NCI-H1436 (cell line): ENCODE measurements around the gene AKT1.
A peak's percentile ranks its signal among the peaks of the same experiment; 100 is the strongest.

Source experiments
- DNase-seq: peaks from one replicate; lab custom pipeline; 2025; lab: John Stamatoyannopoulos, UW

The AKT1 gene

DNA sequence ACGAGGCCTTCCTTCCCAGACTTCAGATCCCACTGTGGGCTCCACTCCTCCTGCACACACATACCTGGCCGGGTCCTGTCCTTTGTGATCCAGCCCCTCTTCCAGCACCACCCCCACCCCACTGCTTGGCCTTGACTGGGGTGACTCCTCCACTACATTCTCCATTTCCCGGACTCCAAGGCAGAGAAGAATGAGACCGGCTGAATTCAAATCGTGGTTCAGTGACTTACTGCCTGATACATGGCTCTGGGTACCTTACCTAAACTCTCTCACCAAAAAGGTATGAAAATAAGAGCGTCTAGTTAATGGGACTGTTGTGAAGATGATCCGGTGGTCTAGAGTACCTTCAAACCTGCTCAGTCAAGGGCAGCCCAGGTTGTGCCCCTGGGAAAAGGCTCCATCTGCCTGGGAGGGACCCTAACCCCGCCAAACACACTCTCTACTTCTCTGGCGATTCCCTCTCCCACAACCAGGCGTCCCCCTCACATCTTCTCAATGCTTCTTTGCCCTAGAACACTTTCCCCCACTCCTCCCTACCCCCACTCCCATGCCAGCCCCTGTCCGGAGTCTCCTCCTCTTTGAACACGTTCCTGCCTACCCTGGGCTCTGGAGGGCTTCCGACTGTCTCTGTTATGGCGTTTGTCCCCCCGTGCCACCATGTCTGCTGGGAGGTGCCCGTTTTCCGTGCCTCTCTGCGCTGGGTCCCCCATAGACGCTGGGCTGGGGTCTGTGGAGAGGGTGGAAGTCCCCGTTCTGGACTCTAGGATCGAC is 3.9 kb upstream of the AKT1 start:
- DNase-seq = peak; percentile 45

DNA sequence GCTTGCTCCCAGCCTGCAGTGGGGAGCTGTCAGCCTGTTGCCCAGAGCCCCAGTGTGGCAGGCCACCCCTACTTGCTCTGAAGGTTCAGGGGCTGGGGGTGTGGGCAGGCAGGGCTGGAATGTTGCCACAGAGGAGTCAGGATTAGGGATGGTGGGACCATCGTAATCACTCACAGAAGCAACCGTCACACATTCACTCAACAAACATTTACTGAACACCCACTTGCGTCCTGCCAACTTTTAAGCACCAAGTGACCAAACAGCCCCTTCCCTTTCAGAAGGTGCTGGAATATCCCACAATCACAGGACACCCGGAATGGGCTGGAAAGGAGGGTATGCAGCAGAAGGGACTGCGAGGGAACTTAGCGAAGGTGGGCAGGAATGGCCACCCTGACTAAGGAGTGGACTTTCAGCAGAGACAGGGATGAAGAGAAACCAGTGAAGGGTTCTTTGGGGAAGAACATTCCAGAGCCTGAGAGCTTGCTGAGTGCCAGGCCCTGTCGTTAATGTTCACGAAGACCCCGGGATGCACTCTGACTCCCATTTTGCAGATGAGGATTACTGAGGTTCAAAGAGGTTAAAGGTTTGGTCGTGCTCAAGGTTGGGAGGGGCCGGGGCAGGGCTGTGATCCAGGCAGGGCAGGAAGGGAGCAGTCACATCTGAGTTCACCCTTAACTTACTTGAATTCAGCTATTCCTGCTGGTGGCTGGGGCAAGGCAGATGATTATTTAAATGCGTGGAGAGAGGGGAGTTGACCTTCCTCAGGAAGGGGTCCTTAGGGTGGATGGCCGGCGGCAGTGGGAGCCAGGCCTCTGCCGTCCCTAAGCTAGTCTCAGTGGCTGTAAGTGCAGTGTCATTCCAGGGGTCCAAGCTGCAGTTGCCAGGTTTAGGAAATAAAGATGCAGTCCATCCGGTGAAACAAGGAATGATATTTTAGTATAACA is 3.0 kb upstream of the AKT1 start:
- DNase-seq = no peak

DNA sequence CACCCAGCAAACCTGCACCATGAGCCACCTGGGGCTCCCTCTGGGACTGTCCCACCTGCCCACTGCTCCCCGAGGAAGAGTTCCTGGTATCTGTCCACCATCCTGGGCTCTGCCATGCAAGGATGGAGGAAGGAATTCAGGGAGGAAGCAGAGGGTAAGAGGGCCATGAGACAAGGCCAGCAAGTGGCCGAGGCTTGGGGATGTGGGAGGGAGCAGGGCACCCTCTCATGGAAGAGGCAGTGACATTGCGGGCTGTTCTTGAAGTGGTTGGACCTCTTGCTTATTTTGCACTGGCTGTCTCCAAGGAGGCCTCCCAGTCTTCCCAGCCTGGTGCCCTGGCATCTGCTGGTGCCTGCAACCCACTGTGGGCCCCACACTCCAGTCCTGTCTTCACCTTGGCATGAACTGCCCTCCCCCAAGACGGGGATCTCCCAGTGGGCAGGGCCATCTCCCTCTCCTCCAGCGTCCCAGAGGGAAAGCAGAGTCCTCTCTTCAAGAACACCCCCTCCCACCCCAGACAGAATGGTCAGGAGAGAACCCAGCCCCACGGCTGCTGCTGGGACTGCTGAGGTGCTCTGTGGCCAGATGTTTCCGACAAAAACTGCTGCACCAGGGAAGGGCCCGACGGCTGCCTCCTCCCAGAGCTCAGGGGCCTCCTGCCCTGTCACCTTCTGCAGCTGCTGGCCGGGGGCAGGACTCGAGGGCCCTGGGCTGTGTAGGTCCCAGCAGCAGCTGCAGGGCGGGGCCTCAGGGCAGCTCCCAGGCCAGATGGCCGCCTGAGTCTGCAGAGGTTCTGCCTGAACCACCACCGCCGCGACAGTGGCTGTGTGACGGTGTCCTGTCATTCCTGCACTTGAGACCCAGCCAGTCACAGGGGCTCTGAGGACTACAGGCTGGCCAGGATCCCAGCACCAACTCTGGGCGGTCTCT is 1.8 kb upstream of the AKT1 start:
- DNase-seq = no peak

DNA sequence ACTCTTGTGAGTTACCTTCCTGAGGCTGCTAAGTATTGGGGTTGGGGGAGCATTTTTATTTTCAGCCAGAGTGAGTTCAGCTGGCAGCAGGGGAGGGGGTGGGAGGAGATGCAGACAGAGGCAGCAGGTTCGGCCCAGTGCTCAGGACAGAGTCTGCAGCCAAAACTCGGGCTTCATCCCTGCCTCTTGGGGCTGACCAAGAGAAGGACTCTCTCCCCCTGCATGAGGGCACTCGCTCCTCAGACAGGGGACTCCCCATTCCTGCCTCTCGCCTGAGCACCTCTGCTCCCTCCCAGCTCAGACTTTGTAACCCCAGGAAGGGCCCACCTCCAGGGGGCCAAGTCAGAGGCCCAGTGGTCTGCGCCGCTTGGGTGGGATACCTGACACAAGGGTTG is 1.1 kb upstream of the AKT1 start:
- DNase-seq = no peak

DNA sequence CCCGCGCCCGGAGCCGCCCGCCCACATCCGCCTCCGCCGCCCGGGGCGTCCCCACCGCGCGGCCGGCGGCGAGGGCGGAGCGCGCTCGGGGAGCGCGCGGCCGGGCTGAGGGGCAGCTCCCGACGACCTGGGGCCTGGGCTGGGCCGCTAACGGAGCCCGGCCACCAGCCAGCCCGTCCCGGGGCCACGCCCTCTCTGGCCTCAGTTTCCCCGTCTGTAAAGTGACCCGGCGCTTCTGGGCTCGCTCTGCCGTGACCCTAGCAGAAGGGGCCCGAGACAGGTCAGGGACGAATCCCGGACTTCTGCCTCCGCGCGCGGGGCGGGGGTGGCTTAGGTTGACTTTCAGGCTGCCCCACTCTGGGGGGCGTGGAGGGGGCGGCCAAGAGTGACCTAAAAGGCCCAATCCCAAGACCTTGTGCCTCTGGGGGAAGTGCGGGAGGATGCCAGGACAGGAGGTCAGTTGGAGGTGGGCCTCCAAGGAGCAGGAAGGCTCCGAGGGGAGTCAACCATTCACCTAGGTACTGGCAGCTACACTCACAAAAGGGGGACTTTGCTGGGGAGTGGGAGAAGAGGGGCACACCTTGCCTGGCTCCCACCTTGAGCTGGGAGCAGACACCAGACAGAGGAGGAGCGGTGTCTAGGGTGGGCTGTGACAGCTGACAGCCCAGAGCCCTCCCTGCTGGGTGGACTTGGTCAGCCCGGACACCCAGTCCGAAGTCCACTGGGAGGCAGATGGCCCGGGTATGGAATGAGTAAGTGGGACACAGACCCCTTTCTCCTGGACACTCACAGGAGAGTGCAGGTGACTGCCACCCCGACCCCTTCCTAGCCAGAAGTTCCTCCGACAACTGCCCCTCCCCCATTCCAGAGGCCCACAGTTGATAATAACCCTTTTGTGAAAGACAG is 486 bp upstream of the AKT1 start:
- peak; percentile 50 for DNase-seq

DNA sequence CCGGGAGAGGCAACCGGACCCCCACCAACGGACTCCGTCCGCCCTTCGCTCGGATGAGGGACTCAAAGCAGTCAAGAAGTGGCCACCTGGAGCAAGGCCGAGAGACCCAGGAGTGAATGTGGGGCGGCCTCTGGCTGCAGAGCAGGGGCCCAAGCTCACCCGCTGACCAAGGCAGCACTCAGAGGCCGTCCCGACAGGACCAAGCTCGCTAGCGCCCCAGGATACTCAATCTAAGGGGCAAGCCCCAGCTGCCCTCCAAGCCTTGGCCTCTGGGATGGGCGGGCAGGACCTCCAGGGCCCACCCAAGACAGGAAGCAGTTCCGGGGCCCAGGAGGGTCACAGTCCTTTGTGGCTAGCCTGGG is 936 bp downstream of the AKT1 start:
- DNase-seq = no peak

DNA sequence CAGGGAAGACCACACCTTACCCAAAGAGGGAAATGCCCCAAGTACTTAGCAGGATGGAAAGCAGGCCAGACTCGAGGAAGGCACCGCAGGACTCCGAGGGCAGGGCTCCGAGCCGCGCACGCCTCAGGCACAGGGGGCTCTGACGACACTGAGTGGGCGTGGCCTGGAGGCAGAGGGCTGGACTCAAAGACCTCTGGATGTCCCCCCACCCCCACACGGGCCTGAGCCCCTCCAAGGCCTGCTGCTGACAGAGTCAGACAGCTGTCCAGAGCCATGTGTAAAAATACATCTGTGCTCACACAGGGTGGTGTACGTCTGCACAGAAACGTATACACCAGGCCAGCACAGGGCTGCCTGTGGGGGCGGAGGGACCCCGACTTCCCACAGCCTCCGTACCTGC is 1.4 kb downstream of the AKT1 start:
- DNase-seq = no peak

DNA sequence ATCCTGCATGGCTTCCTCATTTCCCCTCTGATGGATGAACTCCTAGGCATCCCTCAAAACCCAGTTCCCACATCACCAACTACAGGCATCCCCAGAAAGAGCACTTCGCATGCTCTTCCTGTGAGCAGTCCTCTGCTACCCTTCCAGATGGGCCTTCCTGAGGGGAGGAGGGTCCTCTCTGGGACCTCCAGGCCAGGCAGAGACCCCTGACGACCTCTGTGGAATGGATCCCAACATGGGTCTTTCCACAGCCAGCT is 1.9 kb downstream of the AKT1 start:
- DNase-seq = no peak

DNA sequence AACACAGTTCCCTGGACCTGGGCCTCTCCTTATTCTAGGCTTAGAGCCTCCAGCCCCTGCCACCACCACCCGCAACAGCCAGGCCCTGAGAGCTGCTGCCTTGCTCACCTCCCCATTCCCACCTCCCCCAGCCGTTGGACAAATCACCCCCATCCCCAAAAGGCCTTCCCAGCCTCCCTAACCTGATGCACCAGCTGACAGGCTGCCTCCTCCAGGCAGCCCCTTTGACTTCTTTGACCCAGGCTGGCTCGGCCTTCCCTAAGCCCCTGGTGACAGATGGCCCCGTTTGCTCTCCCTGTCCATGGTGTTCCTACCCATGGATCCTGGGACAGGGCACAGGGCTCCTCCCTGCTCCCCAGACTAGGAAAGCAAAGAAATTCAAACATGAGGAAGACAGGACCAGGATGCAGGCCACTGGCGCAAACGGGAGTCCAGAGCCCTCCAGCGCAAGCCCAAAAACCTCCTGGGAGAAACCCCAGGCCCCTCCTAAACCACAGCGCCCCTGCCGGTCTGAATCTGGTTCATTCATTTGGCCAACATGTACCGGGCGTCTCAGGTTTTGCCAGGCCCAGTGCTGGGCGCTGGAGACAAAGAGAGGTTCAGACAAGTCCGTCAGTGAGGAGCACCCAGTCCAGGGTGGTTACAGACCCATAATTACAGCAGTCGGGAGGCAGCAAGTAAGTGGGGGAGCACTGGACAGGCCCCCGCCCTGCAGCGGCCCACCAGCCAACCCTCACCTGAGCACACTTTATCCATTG is 2.4 kb downstream of the AKT1 start:
- DNase-seq = no peak

DNA sequence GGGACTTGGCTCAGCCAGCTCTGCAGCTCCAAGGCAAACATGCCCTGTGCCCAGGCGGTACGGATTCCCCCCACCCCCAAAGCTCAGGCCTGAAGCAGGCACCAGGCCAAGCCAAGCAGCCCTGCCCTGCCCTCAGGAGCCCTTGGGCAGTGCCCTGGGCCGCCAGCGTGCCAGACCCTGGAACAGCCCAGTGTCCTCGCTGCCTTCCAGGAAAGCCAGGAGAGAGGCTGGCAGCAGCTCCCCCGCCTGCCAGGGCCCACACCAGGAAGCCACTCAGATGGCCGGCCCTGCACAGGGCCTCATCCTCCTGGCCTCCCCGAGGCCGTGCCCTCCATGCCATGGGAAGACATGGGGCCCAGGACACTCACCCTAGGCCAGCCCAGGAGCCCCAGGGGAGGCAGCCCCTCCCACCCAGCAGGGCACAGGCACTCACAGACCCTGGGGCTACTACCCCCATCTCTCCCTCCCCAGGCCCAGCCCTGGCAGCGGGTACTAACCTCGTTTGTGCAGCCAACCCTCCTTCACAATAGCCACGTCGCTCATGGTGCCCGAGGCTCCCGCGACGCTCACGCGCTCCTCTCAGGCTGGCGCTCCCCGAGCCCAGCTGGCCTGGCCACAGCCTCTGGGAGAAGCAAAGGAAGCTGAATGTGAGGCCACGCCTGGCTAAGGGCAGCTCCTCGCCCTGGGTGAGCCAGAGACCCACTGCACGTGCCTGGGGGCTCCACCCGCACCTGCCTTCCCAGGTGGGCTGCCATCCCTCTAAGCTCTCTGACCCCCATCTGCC is 3.3 kb downstream of the AKT1 start:
- DNase-seq = no peak

DNA sequence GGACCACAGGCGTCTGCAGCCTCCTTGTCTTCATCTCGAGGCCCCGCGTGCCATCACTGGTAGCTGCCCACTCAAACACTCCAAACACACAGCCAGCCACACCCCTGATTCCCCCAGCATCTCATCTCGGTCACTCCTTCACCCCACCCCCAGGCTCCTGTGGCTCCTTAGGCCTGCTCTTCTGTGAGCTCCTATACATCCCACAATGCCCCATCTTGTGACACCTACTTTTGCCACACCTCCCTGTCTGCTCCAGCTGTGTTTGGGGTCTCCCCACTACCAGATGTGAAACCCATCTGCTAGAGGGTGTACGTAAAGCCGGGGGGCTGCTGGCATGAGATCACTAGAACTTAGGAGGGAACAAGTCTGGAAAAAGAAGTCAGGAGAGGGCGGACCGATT is 4.1 kb downstream of the AKT1 start:
- DNase-seq = no peak

DNA sequence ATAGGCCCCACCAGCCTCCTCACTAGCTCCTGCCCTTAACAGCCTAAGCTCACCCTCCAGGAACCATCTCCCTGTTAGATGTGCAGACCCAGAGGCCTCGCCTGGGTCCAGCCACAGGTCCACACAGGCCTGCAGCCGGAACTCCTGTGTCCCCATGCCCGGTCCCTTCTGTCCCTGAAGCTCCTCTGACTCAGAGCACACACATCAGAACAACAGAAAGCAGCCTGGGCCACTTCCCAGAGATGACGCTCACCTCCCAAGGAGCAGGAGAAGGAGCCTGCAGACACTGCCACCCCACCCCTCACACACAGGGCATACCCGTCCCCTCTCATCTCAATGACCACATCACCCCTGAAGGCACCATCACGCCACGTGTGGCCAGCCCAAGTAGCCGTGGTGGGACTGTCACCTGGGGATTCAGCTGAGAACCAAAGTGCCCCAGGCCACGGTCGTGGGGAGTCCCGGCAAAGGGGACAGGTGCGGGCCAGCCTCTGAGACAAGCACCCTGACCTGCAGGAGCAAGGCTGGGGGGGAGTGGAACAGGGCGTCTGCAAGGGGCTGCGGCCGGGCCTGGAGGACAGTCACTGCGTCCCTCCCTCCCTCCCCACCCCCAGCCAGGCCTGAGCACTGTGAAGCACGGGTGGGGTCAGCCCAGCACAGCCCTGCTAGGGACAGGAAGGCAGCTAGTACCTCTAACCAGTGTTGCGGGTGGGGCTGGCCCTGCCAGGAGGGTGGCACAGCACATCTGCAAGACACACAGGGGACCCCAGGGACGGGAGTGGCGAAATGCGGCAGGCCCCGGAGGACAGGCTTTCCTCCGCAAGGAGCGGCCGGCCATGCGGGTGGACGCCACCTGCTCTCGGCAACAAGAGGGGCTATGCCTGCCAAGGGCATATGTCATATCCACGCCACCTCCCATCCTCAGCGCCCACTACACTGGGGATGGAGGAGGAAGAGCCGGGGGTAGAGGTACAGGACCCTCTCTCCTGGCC is 5.5 kb downstream of the AKT1 start:
- no peak for DNase-seq

DNA sequence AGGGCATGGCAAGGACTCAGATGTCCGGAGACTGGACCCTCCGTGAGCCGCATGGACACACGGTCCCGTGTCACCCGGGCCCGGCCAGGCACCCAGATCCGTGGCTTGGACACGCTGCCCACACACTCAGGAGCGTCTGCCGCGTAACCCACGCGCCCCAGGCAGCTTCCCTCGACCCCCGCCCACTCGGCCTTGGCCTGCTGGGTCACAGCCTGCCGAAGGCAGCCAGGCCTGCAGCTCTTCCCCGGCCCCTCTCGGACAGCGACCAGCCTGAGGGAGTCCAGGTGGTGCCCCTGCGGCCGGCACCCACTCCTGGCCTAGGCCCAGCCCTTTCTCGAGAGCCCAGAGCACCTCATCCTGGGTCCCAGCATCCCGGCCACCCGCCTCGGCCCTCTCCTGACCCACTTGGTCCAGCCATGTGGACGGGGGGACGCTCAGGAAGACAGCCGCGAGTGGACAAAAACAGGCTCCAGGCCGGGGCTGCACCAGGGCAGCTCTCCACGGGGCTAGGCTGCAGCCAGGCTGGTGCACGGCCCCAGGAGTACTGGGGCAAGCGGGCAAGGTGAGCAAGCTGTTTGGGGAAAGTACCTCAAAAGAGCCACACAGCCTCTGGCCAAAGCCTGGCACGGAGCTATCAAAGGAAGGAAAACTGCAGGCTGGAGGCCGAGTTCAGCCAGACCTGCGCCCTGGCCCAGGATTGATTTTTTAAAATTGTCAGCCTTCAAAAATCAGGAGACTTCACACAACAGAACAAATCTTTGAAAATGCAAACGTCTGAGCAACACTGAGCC is 6.5 kb downstream of the AKT1 start:
- DNase-seq = no peak

DNA sequence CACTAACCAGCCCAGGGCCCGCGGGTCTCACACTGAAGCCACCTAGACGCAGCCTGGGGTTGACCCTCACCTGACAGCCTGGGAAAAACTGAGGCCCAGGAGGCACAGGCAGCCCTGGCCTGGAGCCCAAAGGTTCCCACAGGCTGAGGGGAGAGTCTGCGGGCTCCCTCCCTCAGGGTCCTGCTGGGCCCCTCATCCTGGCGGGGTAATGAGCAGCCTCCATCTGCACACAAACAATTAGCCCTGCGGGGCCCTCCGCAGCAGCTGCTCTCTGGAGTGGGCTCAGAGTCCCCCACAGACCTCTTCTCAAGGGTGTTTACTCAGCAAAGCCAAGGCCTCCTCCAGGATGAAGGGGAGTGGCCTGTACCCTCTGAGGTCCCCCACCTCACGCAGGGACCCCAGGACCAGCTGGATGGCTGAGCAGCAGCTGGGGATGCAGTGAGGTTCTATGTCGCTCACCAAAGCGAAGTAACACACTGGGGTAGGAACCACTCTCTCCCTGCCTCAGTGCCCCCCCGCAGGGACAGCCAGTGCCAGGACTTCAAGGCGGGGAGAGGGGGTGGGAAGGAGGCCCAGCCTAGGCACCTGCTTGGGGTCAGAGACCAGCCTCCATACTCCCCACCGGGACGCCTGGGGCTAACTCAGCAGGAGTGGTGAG is 7.3 kb downstream of the AKT1 start:
- peak; percentile 72 for DNase-seq

DNA sequence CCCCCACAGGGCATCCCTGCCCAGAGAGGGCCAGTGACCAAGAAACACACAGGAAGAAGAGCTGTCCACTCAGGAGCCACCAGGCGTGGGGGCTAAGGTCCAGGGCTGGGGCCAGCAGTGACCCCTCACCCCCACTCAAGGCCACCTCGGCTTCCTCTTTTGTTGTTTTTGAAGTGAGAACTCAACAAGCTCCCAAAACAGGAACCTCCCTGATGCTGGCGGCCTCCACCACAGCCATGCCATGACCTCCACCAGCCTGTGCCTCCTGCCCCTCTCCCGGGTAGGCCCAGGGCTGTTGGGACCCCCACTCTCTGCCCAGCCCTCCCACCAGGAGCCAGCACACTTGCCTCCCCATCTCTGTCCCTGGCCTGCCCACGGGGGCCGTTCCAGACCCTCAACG is 7.8 kb downstream of the AKT1 start:
- DNase-seq = no peak

DNA sequence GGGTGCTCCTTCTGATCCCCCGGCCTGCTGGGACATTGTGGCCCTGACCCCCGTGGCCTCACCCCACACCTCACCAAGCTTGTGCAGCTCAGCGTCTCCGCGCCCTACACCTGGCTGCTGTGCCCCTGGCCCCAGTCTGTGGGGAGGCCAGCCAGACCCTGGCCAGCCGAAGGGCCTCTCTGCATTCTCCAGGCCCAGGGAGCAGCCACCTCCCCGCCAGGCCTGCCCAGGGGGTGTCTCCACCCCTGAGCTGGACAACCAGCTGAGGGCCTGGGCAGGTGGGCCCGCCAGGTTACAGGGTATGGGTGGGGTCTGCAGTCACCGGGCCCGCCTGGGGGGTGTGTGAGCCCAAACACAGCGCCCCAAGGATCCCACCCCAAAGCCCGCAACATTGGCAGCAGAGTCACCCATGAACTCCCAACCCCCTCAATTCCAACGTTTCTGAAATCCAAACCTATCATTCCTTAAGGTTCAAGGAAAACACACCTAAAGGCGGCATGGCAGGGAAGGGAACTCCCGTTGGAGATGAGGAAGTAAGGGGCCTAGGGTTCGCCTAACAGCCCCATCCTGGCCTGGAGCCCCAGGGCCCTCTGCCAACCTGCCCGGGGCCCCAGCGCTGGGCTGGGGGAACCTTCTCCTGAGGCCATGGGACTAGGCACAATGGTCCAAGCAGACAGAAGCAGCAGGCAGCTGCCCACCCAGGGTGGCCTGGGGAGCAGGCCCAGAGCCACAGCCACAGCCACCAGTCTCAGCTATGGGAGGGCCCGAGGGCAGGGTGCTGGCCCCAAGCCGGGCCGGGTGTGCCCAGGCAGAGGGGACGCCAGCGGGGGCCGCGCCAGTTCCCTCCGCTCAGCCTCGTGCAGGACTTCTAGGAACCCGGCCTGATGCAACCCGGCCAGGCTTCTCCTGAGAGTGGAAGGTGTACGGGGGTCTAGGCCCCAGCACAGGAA is 8.5 kb downstream of the AKT1 start:
- no peak for DNase-seq
